ENCODE measurements around the gene MPND. TPM values are rescaled to one million over a fixed set of nuclear protein-coding genes. Genes with fewer than 3 reads are reported as not detected.

The MPND gene
- total RNA-seq, 2 experiments from 2014 or later: 12.6 to 18.0 TPM

DNA sequence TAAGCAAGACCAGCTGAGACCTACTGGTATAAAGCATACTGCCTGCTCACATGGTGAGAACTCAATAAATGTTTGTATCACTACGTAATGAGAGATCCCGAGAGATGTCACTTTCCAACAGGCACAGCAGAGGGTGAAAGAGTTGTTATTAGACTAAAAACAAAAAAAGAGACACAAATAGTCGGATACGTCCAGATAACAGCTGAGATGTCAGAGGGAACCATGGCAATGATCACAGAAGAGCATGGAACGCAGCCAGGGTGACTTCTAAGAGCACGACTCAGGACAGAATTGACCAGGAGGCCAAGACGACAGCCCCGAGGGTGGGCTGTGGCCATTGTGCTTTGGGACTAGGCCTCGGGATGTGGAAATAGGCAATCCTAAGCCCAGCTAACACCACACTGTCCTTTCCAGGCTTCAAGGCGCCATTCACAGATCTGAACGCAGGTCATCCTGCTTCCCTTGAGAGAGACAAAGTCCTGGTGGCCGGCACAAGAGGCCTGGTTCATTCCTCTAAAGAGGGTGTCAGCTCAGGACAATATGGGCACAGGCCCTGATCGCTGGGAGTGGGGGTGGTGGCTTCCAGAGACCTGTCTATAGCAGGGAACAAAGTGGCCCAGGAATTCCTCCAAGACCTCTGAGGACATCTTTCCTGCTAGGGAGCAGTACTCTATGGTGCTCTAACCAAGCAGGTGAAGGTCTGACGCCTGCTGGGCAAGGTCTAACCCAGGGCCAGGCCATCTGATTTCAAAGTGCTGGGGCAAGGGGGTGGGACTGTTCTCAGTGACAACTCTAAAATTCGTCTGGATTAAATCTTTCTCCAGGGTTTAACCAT is 53.8 kb downstream of the MPND start:
- CTCF ChIA-PET: interaction anchor here (1.0 kb wide), 1 partner anchor 26 kb away, joined by 3 read pairs; no protein-coding TSS in a partner anchor
- DNase-seq (no peak), ATAC-seq (no peak)
- H3K9me3 Mint-ChIP-seq (ENCODE audit: low read depth): no peaks in the 10 kb centered on the region
- no peak overlapping the region for H3K27ac Mint-ChIP-seq
- no peaks in the 10 kb centered on the region for H3K27me3 Mint-ChIP-seq
- intact Hi-C loops (cut with DNase I, micrococcal nuclease): no loop called here
- POLR2A ChIA-PET: interaction anchor here (0.6 kb wide), 1 partner anchor 18 kb away, joined by 3 read pairs; no protein-coding TSS in a partner anchor
- peaks cover 27% of the 10 kb centered on the region for H3K36me3 Mint-ChIP-seq (ENCODE audit: low read depth)
- peaks cover 65% of the 10 kb centered on the region for H3K4me1 Mint-ChIP-seq
- H3K4me3 Mint-ChIP-seq: no peak overlapping the region

DNA sequence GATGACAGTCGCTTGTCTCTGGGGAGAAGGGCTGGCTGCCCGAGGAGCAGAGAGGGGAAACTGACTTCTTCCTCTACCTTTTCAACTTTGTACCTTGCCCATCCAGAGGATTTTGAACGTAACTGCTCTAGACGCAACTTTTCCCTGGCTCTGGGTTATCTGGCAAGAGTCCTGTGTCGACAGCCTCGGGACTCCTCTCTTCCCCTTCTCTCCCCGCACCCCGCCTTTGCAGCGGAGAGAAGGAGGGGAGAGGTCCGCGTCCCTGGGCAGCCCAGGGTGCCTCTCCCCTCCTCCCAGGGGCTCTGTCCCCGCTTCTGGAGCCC is 56.4 kb downstream of the MPND start:
- POLR2A ChIA-PET: interaction anchor here (0.6 to 1.2 kb wide), 2 partner anchors 30 to 133 kb away, joined by 3 read pairs; no protein-coding TSS in a partner anchor
- Mint-ChIP-seq H3K36me3 (ENCODE audit: low read depth) (peaks cover 38% of the 10 kb centered on the region), H3K27ac (peak overlapping the region; percentile 83), H3K4me1 (peaks cover 63% of the 10 kb centered on the region), H3K4me3 (peak overlapping the region; percentile 93), H3K27me3 (no peaks in the 10 kb centered on the region), H3K9me3 (ENCODE audit: low read depth) (no peaks in the 10 kb centered on the region)
- CTCF ChIA-PET: interaction anchor here (0.6 to 3.2 kb wide), 4 partner anchors 19 to 153 kb away, joined by 3 to 13 read pairs (median 4); partner anchors contain the start of gene YJU2
- DNase-seq: no peak
- intact Hi-C loops (cut with DNase I, micrococcal nuclease): loop anchor here (1.0 to 10.0 kb wide), 12 partner anchors 19 to 1578 kb away; partner anchors contain the start of genes ANKRD24 (in 1 of the 2), DAPK3 (in 1 of the 2), MAP2K2 (in 1 of the 2) and MFSD12 (in 1 of the 2)
- ATAC-seq: peak; percentile 0

DNA sequence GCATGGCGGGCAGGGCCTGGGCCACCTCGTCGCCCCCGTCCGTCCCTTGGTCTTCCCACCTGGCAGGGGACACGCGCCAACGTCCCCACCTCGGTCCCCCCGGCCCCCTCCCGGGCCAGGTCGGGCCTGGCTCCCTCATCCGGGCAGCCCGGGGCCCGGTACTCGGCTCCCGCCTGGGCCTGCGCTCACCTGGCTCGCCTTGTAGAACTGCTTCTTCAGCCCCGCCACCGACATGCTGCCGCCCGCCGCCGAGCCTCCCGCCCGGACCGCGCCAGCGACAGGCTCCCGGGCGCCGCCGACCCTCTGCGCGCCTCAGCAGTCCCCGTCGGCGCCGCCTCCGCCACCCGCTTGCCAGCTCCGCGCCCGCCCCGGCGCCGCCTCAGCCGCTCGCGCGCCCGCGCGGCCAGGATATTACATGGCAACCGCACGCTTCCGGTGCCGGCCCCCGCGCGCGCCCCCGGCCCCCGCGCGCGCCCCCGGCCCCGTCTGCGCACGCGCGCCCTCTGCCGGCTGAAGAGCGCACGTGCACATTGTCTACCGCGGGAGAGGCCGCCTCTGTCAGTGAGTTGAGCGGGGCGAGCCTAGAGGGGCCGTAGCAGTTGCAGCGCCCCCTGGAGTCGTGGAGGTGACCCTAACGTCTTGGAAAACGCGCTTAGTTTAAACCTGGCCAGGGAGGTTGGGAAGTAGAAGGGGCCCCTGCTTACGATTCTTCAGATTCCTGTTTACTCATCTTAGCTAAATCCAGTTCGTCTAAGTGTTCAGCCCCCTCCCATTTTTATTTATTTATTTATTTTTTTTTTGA is 57.0 kb downstream of the MPND start, which contains the start of gene SH3GL1:
Gene SH3GL1 (minus strand): TSS at position 413 of the 802 bp plus-strand sequence. CDS start 179 bp downstream, at position 234.
- ATAC-seq (peak; percentile 54), DNase-seq (peak; percentile 95)
- H3K9me3 Mint-ChIP-seq (ENCODE audit: low read depth): no peaks in the 10 kb centered on the region
- peaks cover 62% of the 10 kb centered on the region for H3K4me1 Mint-ChIP-seq
- peak within 1 kb of the TSS; percentile 95 for H3K27ac Mint-ChIP-seq
- intact Hi-C loops (cut with DNase I, micrococcal nuclease): loop anchor here (1.0 to 10.0 kb wide), 12 partner anchors 20 to 1577 kb away; partner anchors contain the start of genes ANKRD24 (in 1 of the 2), DAPK3 (in 1 of the 2), MAP2K2 (in 1 of the 2) and MFSD12 (in 1 of the 2)
- H3K36me3 Mint-ChIP-seq (ENCODE audit: low read depth): peaks cover 36% of the 10 kb centered on the region
- POLR2A ChIA-PET: interaction anchor here (0.6 to 1.2 kb wide), 2 partner anchors 30 to 133 kb away, joined by 3 read pairs; no protein-coding TSS in a partner anchor
- H3K27me3 Mint-ChIP-seq: no peaks in the 10 kb centered on the region
- CTCF ChIA-PET: interaction anchor here (0.6 to 3.2 kb wide), 9 partner anchors 19 to 252 kb away, joined by 3 to 13 read pairs (median 4); partner anchors contain the start of gene YJU2
- peak within 1 kb of the TSS; percentile 93 for H3K4me3 Mint-ChIP-seq

DNA sequence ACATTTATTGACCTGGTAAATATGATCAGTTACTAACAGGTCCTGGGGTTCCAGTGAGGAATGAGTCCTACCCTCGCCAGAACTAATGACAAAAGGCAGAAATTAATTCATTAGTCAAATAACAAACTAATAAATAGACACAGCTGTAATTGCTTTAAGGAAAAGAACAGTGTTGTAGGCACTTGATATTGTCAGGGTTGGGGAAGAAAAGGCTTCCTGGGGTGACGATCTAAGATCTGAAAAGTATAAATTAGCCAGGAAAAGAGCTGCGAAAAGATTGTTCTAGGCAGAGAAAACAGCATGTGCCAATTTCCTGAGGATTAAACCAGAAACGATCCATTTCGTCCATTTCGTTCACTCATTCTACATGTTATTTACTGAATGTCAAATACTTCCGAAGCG is 58.4 kb downstream of the MPND start:
- DNase-seq (no peak), ATAC-seq (no peak)
- ChIA-PET POLR2A (interaction anchor here (0.6 to 1.4 kb wide), 8 partner anchors 11 to 155 kb away, joined by 3 to 8 read pairs (median 4); partner anchors contain the start of genes HDGFL2, MPND and YJU2), CTCF (interaction anchor here (0.5 to 3.2 kb wide), 12 partner anchors 19 to 739 kb away, joined by 3 to 13 read pairs (median 4); partner anchors contain the start of gene STAP2)
- Mint-ChIP-seq H3K9me3 (ENCODE audit: low read depth) (no peaks in the 10 kb centered on the region), H3K4me1 (peaks cover 59% of the 10 kb centered on the region), H3K27ac (peak overlapping the region; percentile 95), H3K4me3 (peak overlapping the region; percentile 93), H3K36me3 (ENCODE audit: low read depth) (peaks cover 34% of the 10 kb centered on the region), H3K27me3 (no peaks in the 10 kb centered on the region)
- intact Hi-C loops (cut with DNase I, micrococcal nuclease): loop anchor here (1.0 to 10.0 kb wide), 18 partner anchors 56 to 1576 kb away; partner anchors contain the start of genes UBXN6 (in 2 of the 2), YJU2 (in 2 of the 2), ANKRD24 (in 1 of the 2) and FEM1A (in 1 of the 2)

DNA sequence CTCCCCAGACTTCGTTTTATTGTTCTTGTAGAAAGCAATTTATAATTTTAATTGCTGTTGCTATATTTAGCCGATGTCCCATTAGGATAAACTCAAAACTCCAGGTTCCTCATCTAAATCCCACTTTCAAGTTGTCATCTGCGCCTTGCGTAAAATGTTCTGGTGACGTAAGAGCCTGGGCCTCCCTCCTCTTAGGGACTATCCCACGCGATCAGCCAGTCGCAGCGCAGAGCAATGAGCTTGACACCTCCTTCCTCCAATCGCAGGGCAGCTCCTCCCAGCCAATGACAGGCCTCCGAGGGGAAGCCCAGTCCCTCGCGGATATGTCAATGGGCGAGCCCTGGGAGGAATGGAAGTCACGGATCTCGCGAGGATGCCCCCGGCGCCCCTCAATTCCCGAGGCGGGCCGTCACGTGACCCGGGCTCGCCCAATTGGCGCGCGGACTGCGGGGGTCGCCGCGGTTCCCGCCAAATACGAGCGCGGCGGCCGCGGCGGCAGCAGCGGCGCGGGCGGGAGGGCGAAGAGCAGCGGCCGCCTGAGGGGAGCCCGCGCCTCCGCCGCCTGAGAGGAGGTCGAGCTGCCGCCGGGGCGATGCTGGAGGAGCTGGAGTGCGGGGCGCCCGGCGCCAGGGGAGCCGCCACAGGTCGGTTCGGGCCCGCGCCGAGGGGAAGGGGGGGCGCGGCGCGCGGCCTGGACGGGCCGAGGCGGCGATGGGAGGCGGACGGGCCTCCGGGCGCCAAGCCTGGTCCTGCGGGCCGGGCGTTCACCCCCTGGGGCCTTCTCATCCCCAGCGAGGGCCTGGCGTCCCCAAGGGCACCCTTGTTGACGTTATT is 59.0 kb downstream of the MPND start, which contains the start of gene CHAF1A:
Gene CHAF1A (plus strand): TSS at position 470 of the 834 bp plus-strand sequence. CDS start 123 bp downstream, at position 593.
- ChIA-PET POLR2A (interaction anchor here (0.5 to 1.4 kb wide), 9 partner anchors 12 to 242 kb away, joined by 3 to 8 read pairs (median 3); partner anchors contain the start of genes HDGFL2, MPND and YJU2), CTCF (interaction anchor here (0.5 to 3.2 kb wide), 14 partner anchors 20 to 740 kb away, joined by 3 to 13 read pairs (median 3); partner anchors contain the start of gene STAP2)
- H3K27ac Mint-ChIP-seq: peak within 1 kb of the TSS; percentile 95
- ATAC-seq (peak; percentile 97), DNase-seq (peak; percentile 100)
- peaks cover 55% of the 10 kb centered on the region for H3K4me1 Mint-ChIP-seq
- peak within 1 kb of the TSS; percentile 93 for H3K4me3 Mint-ChIP-seq
- no peaks in the 10 kb centered on the region for H3K9me3 Mint-ChIP-seq (ENCODE audit: low read depth)
- peaks cover 34% of the 10 kb centered on the region for H3K36me3 Mint-ChIP-seq (ENCODE audit: low read depth)
- no peaks in the 10 kb centered on the region for H3K27me3 Mint-ChIP-seq
- intact Hi-C loops (cut with DNase I, micrococcal nuclease): loop anchor here (1.0 to 10.0 kb wide), 17 partner anchors 55 to 1575 kb away; partner anchors contain the start of genes UBXN6 (in 2 of the 2), YJU2 (in 2 of the 2), ANKRD24 (in 1 of the 2) and FEM1A (in 1 of the 2)

DNA sequence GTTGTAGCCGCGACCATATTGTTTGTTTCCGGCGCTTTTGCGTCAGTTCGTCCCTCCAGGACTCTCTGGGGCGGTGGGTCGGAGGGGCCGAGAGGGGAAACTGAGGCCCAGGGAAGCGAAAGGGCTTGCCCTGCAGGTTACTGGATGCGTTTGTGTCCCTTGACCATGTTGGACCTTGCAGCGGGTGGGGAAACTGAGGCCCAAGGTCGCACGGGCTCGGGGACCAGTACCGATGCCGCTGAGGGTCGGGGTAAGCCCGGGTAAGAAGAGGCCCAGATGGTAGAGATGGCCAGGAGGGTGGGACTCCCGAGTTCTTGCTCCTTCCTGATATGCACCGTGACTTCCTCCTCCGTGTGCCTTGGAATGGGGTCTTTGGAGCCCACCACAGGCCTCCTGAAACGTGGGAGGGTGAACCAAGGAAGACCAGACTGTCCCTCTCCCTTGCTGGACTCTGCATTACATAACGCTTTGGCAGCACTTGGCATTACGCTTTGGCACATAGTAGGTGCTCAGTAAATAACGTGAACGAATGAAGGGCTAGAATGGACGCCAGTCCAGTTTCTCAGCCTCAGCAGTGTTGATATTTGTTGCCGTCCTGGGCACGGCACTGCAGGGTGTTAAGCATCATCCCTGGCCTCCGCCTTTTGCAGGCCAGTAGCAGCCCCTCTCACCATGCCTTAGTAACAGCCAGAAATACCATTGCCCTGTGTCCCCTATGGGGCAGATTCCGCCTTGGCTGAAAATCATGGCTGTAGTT is 59.8 kb downstream of the MPND start:
- intact Hi-C loops (cut with DNase I, micrococcal nuclease): loop anchor here in 1 of 2 experiments (2.0 to 10.0 kb wide), 7 partner anchors 221 to 1574 kb away; partner anchors contain the start of genes ANKRD24, MFSD12, MRPL54 and NDUFA11
- Mint-ChIP-seq H3K9me3 (ENCODE audit: low read depth) (no peaks in the 10 kb centered on the region), H3K36me3 (ENCODE audit: low read depth) (peaks cover 33% of the 10 kb centered on the region), H3K4me1 (peaks cover 51% of the 10 kb centered on the region), H3K27me3 (no peaks in the 10 kb centered on the region), H3K27ac (peak overlapping the region; percentile 90), H3K4me3 (peak overlapping the region; percentile 93)
- ChIA-PET CTCF (interaction anchor here (0.7 to 3.2 kb wide), 4 partner anchors 24 to 189 kb away, joined by 3 to 13 read pairs (median 5); no protein-coding TSS in a partner anchor), POLR2A (no interaction called here)
- DNase-seq (no peak), ATAC-seq (no peak)

DNA sequence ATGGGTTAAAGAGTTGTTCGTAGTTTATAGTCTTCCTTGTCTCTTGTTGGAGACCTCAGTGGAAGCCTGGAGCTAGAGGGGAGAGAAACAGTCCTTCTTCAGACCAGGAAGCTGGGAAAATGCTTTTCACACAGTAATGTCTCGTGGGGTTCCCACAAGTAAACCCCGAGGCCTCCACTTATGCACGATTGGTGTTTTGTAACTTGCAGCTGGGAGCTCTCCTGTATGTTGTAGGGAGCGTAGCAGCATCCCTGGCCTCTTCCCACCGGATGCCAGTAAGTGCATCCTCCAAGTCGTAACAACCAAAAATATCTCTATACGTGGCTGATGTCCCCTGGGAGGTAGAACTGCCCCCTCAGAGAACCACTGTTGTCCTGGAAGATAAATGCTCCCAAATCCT is 62.6 kb downstream of the MPND start:
- no peak for DNase-seq
- no peak overlapping the region for H3K4me3 Mint-ChIP-seq
- peaks cover 38% of the 10 kb centered on the region for H3K4me1 Mint-ChIP-seq
- H3K27me3 Mint-ChIP-seq: no peaks in the 10 kb centered on the region
- ATAC-seq: no peak
- H3K36me3 Mint-ChIP-seq (ENCODE audit: low read depth): peaks cover 48% of the 10 kb centered on the region
- no peaks in the 10 kb centered on the region for H3K9me3 Mint-ChIP-seq (ENCODE audit: low read depth)
- CTCF ChIA-PET: no interaction called here
- POLR2A ChIA-PET: no interaction called here
- intact Hi-C loops (cut with DNase I, micrococcal nuclease): loop anchor here in 1 of 2 experiments (10.0 kb wide), 2 partner anchors 509 to 1499 kb away; partner anchors contain the start of genes NDUFA11 and VMAC
- H3K27ac Mint-ChIP-seq: no peak overlapping the region

DNA sequence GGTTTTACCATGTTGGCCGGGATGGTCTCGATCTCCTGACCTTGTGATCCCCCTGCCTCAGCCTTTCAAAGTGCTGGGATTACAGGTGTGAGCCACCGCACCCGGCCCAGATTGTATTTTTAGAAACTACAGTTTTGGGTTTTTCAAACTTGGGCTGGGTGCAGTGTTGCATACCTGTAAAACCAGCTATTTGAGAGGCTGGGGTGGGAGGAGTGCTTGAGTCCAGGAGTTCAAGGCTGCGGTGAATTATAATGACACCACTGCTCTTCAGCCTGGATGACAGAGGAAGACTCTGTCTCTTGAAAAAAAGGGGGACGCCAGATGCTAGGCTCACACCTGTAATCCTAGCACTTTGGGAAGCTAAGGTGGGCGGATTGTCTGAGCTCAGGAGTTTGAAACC is 63.3 kb downstream of the MPND start:
- intact Hi-C loops (cut with DNase I, micrococcal nuclease): loop anchor here in 1 of 2 experiments (10.0 kb wide), 2 partner anchors 508 to 1498 kb away; partner anchors contain the start of genes NDUFA11 and VMAC
- ChIA-PET POLR2A (interaction anchor here (0.6 to 1.4 kb wide), 2 partner anchors 10 to 510 kb away, joined by 3 to 4 read pairs; no protein-coding TSS in a partner anchor), CTCF (interaction anchor here (0.6 kb wide), 1 partner anchor 99 kb away, joined by 5 read pairs; no protein-coding TSS in a partner anchor)
- ATAC-seq (no peak), DNase-seq (no peak)
- Mint-ChIP-seq H3K9me3 (ENCODE audit: low read depth) (no peaks in the 10 kb centered on the region), H3K4me3 (no peak overlapping the region), H3K27ac (no peak overlapping the region), H3K36me3 (ENCODE audit: low read depth) (peaks cover 50% of the 10 kb centered on the region), H3K27me3 (no peaks in the 10 kb centered on the region), H3K4me1 (peaks cover 31% of the 10 kb centered on the region)

All from activated CD4-positive, alpha-beta T cell treated with anti-CD3 and anti-CD28 coated beads for 36 hours (primary cell).